NT2/D1 (cell line): Measurements from ENCODE around the gene PAK1.

Experiments used
- SUZ12 ChIP-seq: IDR thresholded peaks from 2 replicates; pipeline ENCODE4 v1.6.1; 2011; ENCODE audit not compliant: insufficient read length, insufficient read depth; ENCODE audit errors: extremely low read depth
- YY1 ChIP-seq: IDR thresholded peaks from 2 replicates; pipeline ENCODE4 v1.6.1; 2011; ENCODE audit not compliant: insufficient read length, insufficient read depth
- ZNF274 ChIP-seq: IDR thresholded peaks from 2 replicates; pipeline ENCODE4 v1.6.1; 2011; ENCODE audit warnings: mild to moderate bottlenecking, low read depth, low read length

- no peak for TF ChIP-seq ZNF274
- TF ChIP-seq YY1: no peak
- TF ChIP-seq SUZ12: no peak
Observed at GRCh38 chr11:77312107-77312506, 161.8 kb downstream of the PAK1 start.
